AML-193 (cell line): ENCODE measurements around the gene ZNF423.

Source experiments
- DNase-seq, 2 experiments: peaks; one replicate each; lab custom pipeline; 2025; lab: John Stamatoyannopoulos, UW

Gene ZNF423

GRCh38 chr16:49781401-49781800 lies 74.5 kb downstream of the ZNF423 start:
- no peak for DNase-seq

- DNase-seq, result no peak
Observed at GRCh38 chr16:49780433-49780832, 75.5 kb downstream of the ZNF423 start.

GRCh38 chr16:49779979-49780378 lies 75.9 kb downstream of the ZNF423 start:
- DNase-seq, result no peak

- no peak for DNase-seq
Observed at GRCh38 chr16:49778202-49778930, 77.5 kb downstream of the ZNF423 start.

- no peak for DNase-seq
Observed at GRCh38 chr16:49776734-49777133, 79.2 kb downstream of the ZNF423 start.

GRCh38 chr16:49776085-49776595 lies 79.8 kb downstream of the ZNF423 start:
- no peak for DNase-seq

- no peak for DNase-seq
Observed at GRCh38 chr16:49775581-49775980, 80.3 kb downstream of the ZNF423 start.

- no peak for DNase-seq
Observed at GRCh38 chr16:49775018-49775417, 80.9 kb downstream of the ZNF423 start.

- no peak for DNase-seq
Observed at GRCh38 chr16:49773534-49774475, 82.1 kb downstream of the ZNF423 start.

GRCh38 chr16:49767998-49768397 lies 87.9 kb downstream of the ZNF423 start:
- no peak for DNase-seq

- no peak for DNase-seq
Observed at GRCh38 chr16:49767414-49767813, 88.5 kb downstream of the ZNF423 start.

- no peak for DNase-seq
Observed at GRCh38 chr16:49766225-49766624, 89.7 kb downstream of the ZNF423 start.

- no peak for DNase-seq
Observed at GRCh38 chr16:49763826-49764225, 92.1 kb downstream of the ZNF423 start.

GRCh38 chr16:49760815-49761214 lies 95.1 kb downstream of the ZNF423 start:
- no peak for DNase-seq

GRCh38 chr16:49757559-49758069 lies 98.3 kb downstream of the ZNF423 start:
- DNase-seq, result no peak

GRCh38 chr16:49756775-49757558 lies 98.9 kb downstream of the ZNF423 start:
- DNase-seq, result no peak

- DNase-seq, result no peak
Observed at GRCh38 chr16:49755716-49756505, 100.0 kb downstream of the ZNF423 start.

GRCh38 chr16:49755313-49755620 lies 100.6 kb downstream of the ZNF423 start:
- no peak for DNase-seq

- no peak for DNase-seq
Observed at GRCh38 chr16:49754495-49755312, 101.2 kb downstream of the ZNF423 start.

GRCh38 chr16:49750341-49751000 lies 105.4 kb downstream of the ZNF423 start:
- no peak for DNase-seq
